ENCODE results near the gene FAAH.

DNA sequence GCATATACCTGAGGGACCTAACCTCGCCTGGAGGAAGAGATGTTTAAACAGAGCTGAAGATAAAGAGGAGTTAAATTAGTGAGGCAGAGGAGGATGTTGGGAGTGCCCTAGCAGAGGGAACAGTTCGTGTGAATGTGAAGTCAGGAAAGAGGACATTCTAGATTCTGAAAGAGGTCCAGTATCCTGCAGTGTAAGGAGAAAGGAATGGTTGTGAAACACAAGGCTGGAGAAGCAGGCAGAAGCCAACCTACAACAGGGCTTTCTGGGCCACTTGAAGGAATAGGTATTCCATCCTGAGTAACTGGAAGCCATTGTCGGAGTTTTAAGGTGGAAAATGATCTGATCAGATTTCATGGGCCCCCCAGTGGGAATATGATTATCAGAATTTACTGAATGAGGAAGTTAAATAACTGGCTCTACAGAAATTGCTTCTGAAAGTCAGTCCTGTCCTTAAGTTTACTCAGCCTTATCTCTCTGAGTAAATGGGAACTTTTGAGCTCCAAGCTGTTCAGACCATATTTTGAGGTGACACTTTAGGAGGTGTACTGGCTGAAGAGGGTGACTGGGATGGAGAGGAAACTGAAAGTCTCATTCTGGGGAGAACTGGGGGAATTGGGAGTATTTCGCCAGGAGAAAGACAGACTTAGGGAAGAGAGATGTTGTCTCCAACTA, 24.4 kb upstream of the FAAH start:
- TF ChIP-seq GATA3 (IDR thresholded peaks at IDR 0.05; ENCODE audit: low read depth, low read length) (no peak), GATA2 (IDR thresholded peaks at IDR 0.05; ENCODE audit: low read depth, low read length) (no peak)

Measured in SH-SY5Y (cell line).